ENCODE data around the gene UGT2B7. TPM values are rescaled to one million over a fixed set of nuclear protein-coding genes. Genes with fewer than 3 reads are reported as not detected.

The UGT2B7 gene
- total and polyA plus RNA-seq, 2 of the 13 experiments (the other 11 are each of a cell fraction or from before 2014, with no cell fraction given) = 26.8 to 41.8 TPM

GRCh38 chr4:69056921-69057550 is 39.2 kb upstream of the UGT2B7 start:
- H3K27me3 ChIP-seq (ENCODE audit: control insufficient read depth in 1 of 2, insufficient read depth in 2 of 2, low read length in 2 of 2) = no peaks in the 10 kb centered on the region
- peak overlapping the region; percentile 11 to 43 (median 31); a peak in 4 of 6 replicates for H3K4me3 ChIP-seq (replicated peaks in 1 of 3; ENCODE audit: insufficient read depth in 1 of 3, low read depth in 2 of 3, low read length in 3 of 3)
- in situ Hi-C loops (cut with HindIII; ENCODE audit: extremely low pct_ligation_motif_present, low pct_unique_long_range_greater_than_20kb) (loop anchor here (25.0 kb wide), 1 partner anchor 570 kb away; no protein-coding TSS in a partner anchor), intact Hi-C loops (cut with micrococcal nuclease; ENCODE audit: unreplicated experiment) (loop anchor here (1.0 to 10.0 kb wide), 5 partner anchors 106 to 562 kb away; partner anchors contain the start of genes UGT2A3 and UGT2B10)
- TSS peak; percentile 88 for BruUV-seq (replicated peaks)
- H3K4me1 ChIP-seq (ENCODE audit: insufficient read depth, low read length) = peaks cover 78% of the 10 kb centered on the region
- H3K9ac ChIP-seq (ENCODE audit: insufficient read depth, low read depth, low read length) = peak overlapping the region; percentile 79
- WGBS (ENCODE audit: low lambda C conversion rate) = 20% methylated on average over 4 of the region's 4 CpGs
- TF ChIP-seq NFE2L2 (IDR thresholded peaks at IDR 0.05; ENCODE audit: low read length) = peak; percentile 67
- TF ChIP-seq EEA1 (CRISPR knock-in tag; IDR thresholded peaks at IDR 0.05; ENCODE audit: borderline replicate concordance) = no peak
- 0 out of 2 replicates have a peak, but pooled peaks have one; percentile 44 for TF ChIP-seq MBD4 (IDR thresholded peaks at IDR 0.05; ENCODE audit: borderline replicate concordance, low read length)
- TF ChIP-seq MIER2 (CRISPR knock-in tag; IDR thresholded peaks at IDR 0.05) = no peak
- TF ChIP-seq ZFX (CRISPR knock-in tag; IDR thresholded peaks at IDR 0.05; ENCODE audit: low read depth) = peak; percentile 22; the same call in 1 of the 2 replicates
- TF ChIP-seq ZNF598 (CRISPR knock-in tag; IDR thresholded peaks at IDR 0.05; ENCODE audit: borderline replicate concordance) = no peak
- no peak for TF ChIP-seq MAF1 (CRISPR knock-in tag; IDR thresholded peaks at IDR 0.05; ENCODE audit: borderline replicate concordance)
- TF ChIP-seq ZNF256 (CRISPR knock-in tag; conservative IDR thresholded peaks at IDR 0.05) = peak; percentile 90
- no peak for TF ChIP-seq MLX (CRISPR knock-in tag; IDR thresholded peaks at IDR 0.05)
- 0 out of 2 replicates have a peak, but pooled peaks have one; percentile 0 for TF ChIP-seq ZNF275 (CRISPR knock-in tag; IDR thresholded peaks at IDR 0.05; ENCODE audit: borderline replicate concordance)
- DNase-seq (ENCODE audit: low spot score) = no peak
- no peak for FAIRE-seq
- peak overlapping the region; percentile 88 for H3K27ac ChIP-seq (ENCODE audit: extremely low read length, insufficient read depth, low read length)
- no peaks in the 10 kb centered on the region for H3K9me3 ChIP-seq (ENCODE audit: low read length)
- H3K4me2 ChIP-seq (ENCODE audit: low read depth, low read length) = peak overlapping the region; percentile 83
- H3K36me3 ChIP-seq (replicated peaks in 1 of 2; ENCODE audit: control insufficient read depth in 1 of 2, insufficient read depth in 2 of 2, low read length in 2 of 2) = no peaks in the 10 kb centered on the region
- CTCF ChIA-PET (ENCODE audit: low intra/inter-chr PET ratio, low total read pairs) = no interaction called here
- H2AFZ ChIP-seq (ENCODE audit: low read length) = no peak overlapping the region
- H3K79me2 ChIP-seq (ENCODE audit: insufficient read depth, low read length) = peaks cover 87% of the 10 kb centered on the region
- no peaks in the 10 kb centered on the region for H4K20me1 ChIP-seq (ENCODE audit: insufficient read depth, low read length)
- POLR2A ChIA-PET = interaction anchor here (1.0 to 2.5 kb wide), 12 partner anchors 8 to 324 kb away, joined by 3 to 14 read pairs (median 6); partner anchors contain the start of genes UGT2A3 and UGT2B7
- ATAC-seq = no peak
